ENCODE results near the gene KSR2. TPM values are rescaled to one million over a fixed set of nuclear protein-coding genes. Genes with fewer than 3 reads are reported as not detected.
"Not testable (repeated sequence)": the region's sequence is repeated elsewhere in the genome, so short reads cannot be mapped to it uniquely, and the experiment has no call there.

Gene KSR2
- total RNA-seq, 4 donors from 2014 or later = under 0.01 to 0.08 (median under 0.01) TPM; not detected in 1

- Histone ChIP-seq H3K27me3 (peaks cover 17% of the 10 kb centered on the region), H3K9me3 (peaks cover 0 to 10% (median 0%) of the 10 kb centered on the region in 3 donors), H3K36me3 (no peaks in the 10 kb centered on the region), H3K4me1 (no peaks in the 10 kb centered on the region), H3K4me3 (no peak overlapping the region), H3K27ac (no peak overlapping the region)
- ATAC-seq = no peak
- TF ChIP-seq POLR2A (IDR thresholded peaks at IDR 0.05) (no peak), EP300 (IDR thresholded peaks at IDR 0.05) (no peak), CTCF (IDR thresholded peaks at IDR 0.05) (no peak), POLR2AphosphoS5 (IDR thresholded peaks at IDR 0.05) (no peak)
- WGBS, 2 donors (ENCODE audit: low coverage in 1 of 2) = 66 to 92% methylated on average over 7 to 12 of the region's 14 CpGs
Observed at GRCh38 chr12:117897372-117898161, 71.2 kb downstream of the KSR2 start.

- no peak for ATAC-seq
- WGBS, 2 donors (ENCODE audit: low coverage in 1 of 2) = 100% methylated on average over 1 of the region's 1 CpG
- TF ChIP-seq CTCF (IDR thresholded peaks at IDR 0.05) = no peak
- TF ChIP-seq POLR2AphosphoS5 (IDR thresholded peaks at IDR 0.05) = no peak
- no peak for TF ChIP-seq EP300 (IDR thresholded peaks at IDR 0.05)
- TF ChIP-seq POLR2A (IDR thresholded peaks at IDR 0.05) = no peak
Observed at GRCh38 chr12:117896009-117896408, 72.8 kb downstream of the KSR2 start.

GRCh38 chr12:117892441-117892840, 76.3 kb downstream of the KSR2 start:
- Histone ChIP-seq H3K9me3 (no peaks in the 10 kb centered on the region), H3K27ac (no peak overlapping the region), H3K4me3 (no peak overlapping the region), H3K36me3 (no peaks in the 10 kb centered on the region), H3K4me1 (no peaks in the 10 kb centered on the region), H3K27me3 (peaks cover 11% of the 10 kb centered on the region)
- no peak for TF ChIP-seq EP300 (IDR thresholded peaks at IDR 0.05)
- no peak for TF ChIP-seq POLR2A (IDR thresholded peaks at IDR 0.05)
- TF ChIP-seq POLR2AphosphoS5 (IDR thresholded peaks at IDR 0.05) = no peak
- TF ChIP-seq CTCF (IDR thresholded peaks at IDR 0.05) = no peak
- ATAC-seq = no peak

More at GRCh38 chr12:117896009-117896408, 72.8 kb downstream of the KSR2 start:
- no peak overlapping the region for H3K4me3 ChIP-seq
- H3K9me3 ChIP-seq = peaks cover 0 to 10% (median 0%) of the 10 kb centered on the region in 3 donors
- H3K4me1 ChIP-seq = no peaks in the 10 kb centered on the region
- peaks cover 15% of the 10 kb centered on the region for H3K27me3 ChIP-seq
- no peaks in the 10 kb centered on the region for H3K36me3 ChIP-seq
- no peak overlapping the region for H3K27ac ChIP-seq

GRCh38 chr12:117891265-117891664, 77.5 kb downstream of the KSR2 start:
- H3K27ac ChIP-seq, H3K4me3 ChIP-seq, ATAC-seq, H3K36me3 ChIP-seq, H3K4me1 ChIP-seq, H3K27me3 ChIP-seq, H3K9me3 ChIP-seq: not testable (repeated sequence)
- 57% methylated on average over 1 of the region's 3 CpGs; no CpG with 5 or more reads in 1 of the 2 donors for WGBS, 2 donors (ENCODE audit: low coverage in 1 of 2)

GRCh38 chr12:117890644-117891043, 78.1 kb downstream of the KSR2 start:
- no peaks in the 10 kb centered on the region for H3K36me3 ChIP-seq
- H3K9me3 ChIP-seq = no peaks in the 10 kb centered on the region
- H3K27ac ChIP-seq = no peak overlapping the region
- no peaks in the 10 kb centered on the region for H3K4me1 ChIP-seq
- peak; percentile 53 for ATAC-seq
- H3K4me3 ChIP-seq = no peak overlapping the region
- 40 to 50% methylated on average over 1 to 2 of the region's 2 CpGs for WGBS, 2 donors (ENCODE audit: low coverage in 1 of 2)
- H3K27me3 ChIP-seq = peaks cover 5% of the 10 kb centered on the region
- TF ChIP-seq POLR2AphosphoS5 (IDR thresholded peaks at IDR 0.05) (no peak), CTCF (IDR thresholded peaks at IDR 0.05) (no peak), POLR2A (IDR thresholded peaks at IDR 0.05) (no peak), EP300 (IDR thresholded peaks at IDR 0.05) (no peak)
